DND-41 (cell line): ENCODE data around the gene MMP14.
"Not testable (repeated sequence)": the region's sequence is repeated elsewhere in the genome, so short reads cannot be mapped to it uniquely, and the experiment has no call there.

Source experiments
- ATAC-seq: fragments of 200-7000 bp; cut with Tn5 transposase; 3 replicates; pipeline ENCODE4 v1.9.1; 2021; ENCODE audit warnings: low read depth; ENCODE audit not compliant: insufficient read depth
- DNase-seq: peaks from one replicate; pipeline ENCODE4 v3.0.0-alpha.2; 2020
- H2AFZ ChIP-seq: 2 replicates; pipeline ENCODE4 v1.6.0; 2012; ENCODE audit warnings: low read depth, low read length
- H3K27ac ChIP-seq: 2 replicates; pipeline ENCODE4 v1.5.1; 2012; ENCODE audit warnings: low read length, inconsistent platforms
- H3K27me3 ChIP-seq: fragments of 200-600 bp; sonication (generic); 2 replicates; pipeline ENCODE4 v1.6.0; 2012; ENCODE audit warnings: low read length, mild to moderate bottlenecking, inconsistent platforms; ENCODE audit not compliant: insufficient read depth, poor library complexity
- H3K36me3 ChIP-seq: 2 replicates; pipeline ENCODE4 v1.5.1; 2012; ENCODE audit warnings: low read length, inconsistent platforms; ENCODE audit not compliant: insufficient read depth
- H3K4me1 ChIP-seq: 2 replicates; pipeline ENCODE4 v1.5.1; 2012; ENCODE audit warnings: mild to moderate bottlenecking, low read length; ENCODE audit not compliant: insufficient read depth
- H3K4me2 ChIP-seq: 2 replicates; pipeline ENCODE4 v1.6.0; 2012; ENCODE audit warnings: mild to moderate bottlenecking, moderate library complexity, low read length, inconsistent platforms; ENCODE audit not compliant: insufficient read depth
- H3K4me3 ChIP-seq, 2 experiments: fragments of 200-600 bp in 1 of 2; shearing (Covaris generic) in 1 of 2; 2 replicates each; pipeline ENCODE4 v1.5.1; 2012 to 2016; ENCODE audit warnings: inconsistent platforms in 2 of 2, low read length in 2 of 2, mild to moderate bottlenecking in 2 of 2, low read depth in 1 of 2, moderate library complexity in 1 of 2
- H3K79me2 ChIP-seq: 2 replicates; pipeline ENCODE4 v1.6.0; 2012; ENCODE audit warnings: low read length, inconsistent platforms; ENCODE audit not compliant: insufficient read depth
- H3K9ac ChIP-seq: 2 replicates; pipeline ENCODE4 v1.6.0; 2012; ENCODE audit warnings: low read depth, mild to moderate bottlenecking, inconsistent platforms, low read length, moderate library complexity
- H3K9me3 ChIP-seq: 2 replicates; pipeline ENCODE4 v1.5.1; 2012; ENCODE audit warnings: low read length, moderate library complexity, mild to moderate bottlenecking, inconsistent platforms; ENCODE audit not compliant: insufficient read depth, severe bottlenecking
- H4K20me1 ChIP-seq: 2 replicates; pipeline ENCODE4 v1.6.0; 2012; ENCODE audit warnings: low read length; ENCODE audit not compliant: insufficient read depth
- EZH2 ChIP-seq: IDR thresholded peaks from 3 replicates; pipeline ENCODE4 v1.6.1; 2012; ENCODE audit warnings: borderline replicate concordance, low read depth, mild to moderate bottlenecking, moderate library complexity, low read length, inconsistent platforms; ENCODE audit not compliant: severe bottlenecking
- TF ChIP-seq, protein P1 (sequence below): IDR thresholded peaks from 2 replicates; pipeline ENCODE4 v1.5.1; 2012; ENCODE audit warnings: borderline replicate concordance, low read length, moderate library complexity, mild to moderate bottlenecking; ENCODE audit not compliant: poor library complexity, severe bottlenecking; ENCODE audit errors: extremely low read depth

Gene MMP14

GRCh38 chr14:22848351-22849164 lies 12.2 kb downstream of the MMP14 start:
- Histone ChIP-seq H4K20me1 (peaks cover 16% of the 10 kb centered on the region), H3K4me2 (no peak overlapping the region), H3K27me3 (peaks cover 20% of the 10 kb centered on the region), H3K4me3 (no peak overlapping the region), H3K4me1 (peaks cover 8% of the 10 kb centered on the region), H3K9ac (no peak overlapping the region), H3K36me3 (no peaks in the 10 kb centered on the region), H3K79me2 (no peaks in the 10 kb centered on the region), H3K27ac (no peak overlapping the region), H2AFZ (no peak overlapping the region), H3K9me3 (no peaks in the 10 kb centered on the region)
- TF ChIP-seq, protein P1, sequence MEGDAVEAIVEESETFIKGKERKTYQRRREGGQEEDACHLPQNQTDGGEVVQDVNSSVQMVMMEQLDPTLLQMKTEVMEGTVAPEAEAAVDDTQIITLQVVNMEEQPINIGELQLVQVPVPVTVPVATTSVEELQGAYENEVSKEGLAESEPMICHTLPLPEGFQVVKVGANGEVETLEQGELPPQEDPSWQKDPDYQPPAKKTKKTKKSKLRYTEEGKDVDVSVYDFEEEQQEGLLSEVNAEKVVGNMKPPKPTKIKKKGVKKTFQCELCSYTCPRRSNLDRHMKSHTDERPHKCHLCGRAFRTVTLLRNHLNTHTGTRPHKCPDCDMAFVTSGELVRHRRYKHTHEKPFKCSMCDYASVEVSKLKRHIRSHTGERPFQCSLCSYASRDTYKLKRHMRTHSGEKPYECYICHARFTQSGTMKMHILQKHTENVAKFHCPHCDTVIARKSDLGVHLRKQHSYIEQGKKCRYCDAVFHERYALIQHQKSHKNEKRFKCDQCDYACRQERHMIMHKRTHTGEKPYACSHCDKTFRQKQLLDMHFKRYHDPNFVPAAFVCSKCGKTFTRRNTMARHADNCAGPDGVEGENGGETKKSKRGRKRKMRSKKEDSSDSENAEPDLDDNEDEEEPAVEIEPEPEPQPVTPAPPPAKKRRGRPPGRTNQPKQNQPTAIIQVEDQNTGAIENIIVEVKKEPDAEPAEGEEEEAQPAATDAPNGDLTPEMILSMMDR: no peak
- no peak for TF ChIP-seq EZH2
- DNase-seq (no peak), ATAC-seq (no peak)

GRCh38 chr14:22849212-22849819 lies 12.9 kb downstream of the MMP14 start:
- Histone ChIP-seq H3K4me3 (no peak overlapping the region), H3K27ac (no peak overlapping the region), H3K4me2 (no peak overlapping the region), H3K9me3 (no peaks in the 10 kb centered on the region), H4K20me1 (peaks cover 16% of the 10 kb centered on the region), H3K36me3 (no peaks in the 10 kb centered on the region), H3K27me3 (peaks cover 20% of the 10 kb centered on the region), H2AFZ (no peak overlapping the region), H3K9ac (no peak overlapping the region), H3K79me2 (no peaks in the 10 kb centered on the region), H3K4me1 (peaks cover 9% of the 10 kb centered on the region)
- DNase-seq: no peak
- no peak for ATAC-seq
- TF ChIP-seq EZH2: no peak

GRCh38 chr14:22850944-22851764 lies 14.8 kb downstream of the MMP14 start:
- Histone ChIP-seq H3K4me1 (peaks cover 9% of the 10 kb centered on the region), H3K4me3 (no peak overlapping the region), H3K27me3 (peaks cover 25% of the 10 kb centered on the region), H3K9me3 (no peaks in the 10 kb centered on the region), H2AFZ (no peak overlapping the region), H4K20me1 (peaks cover 16% of the 10 kb centered on the region), H3K9ac (no peak overlapping the region), H3K4me2 (no peak overlapping the region), H3K79me2 (no peaks in the 10 kb centered on the region), H3K27ac (no peak overlapping the region), H3K36me3 (no peaks in the 10 kb centered on the region)
- DNase-seq (no peak), ATAC-seq (no peak)
- TF ChIP-seq EZH2: no peak
- TF ChIP-seq, protein P1: no peak

DNA sequence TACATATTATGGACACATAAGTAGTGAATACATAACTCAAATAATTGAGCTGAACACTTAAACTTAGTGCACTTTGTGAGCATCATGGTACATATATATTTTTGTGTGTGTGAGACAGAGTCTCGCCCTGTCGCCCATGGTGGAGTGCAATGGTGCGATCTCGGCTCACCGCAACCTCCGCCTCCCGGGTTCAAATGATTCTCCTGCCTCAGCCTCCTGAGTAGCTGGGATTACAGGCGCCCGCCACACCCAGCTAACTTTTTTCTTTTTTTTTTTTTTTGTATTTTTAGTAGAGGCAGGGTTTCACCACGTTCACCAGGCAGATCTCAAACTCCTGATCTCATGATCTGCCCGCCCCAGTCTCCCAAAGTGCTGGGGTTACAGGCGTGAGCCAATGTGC lies 15.8 kb downstream of the MMP14 start:
- H3K36me3 ChIP-seq, H3K9me3 ChIP-seq, H3K79me2 ChIP-seq, H3K4me1 ChIP-seq, ATAC-seq, H3K27ac ChIP-seq, H3K9ac ChIP-seq, H3K4me2 ChIP-seq, H2AFZ ChIP-seq, DNase-seq, H3K4me3 ChIP-seq: not testable (repeated sequence)
- Histone ChIP-seq H3K27me3 (peaks cover 30% of the 10 kb centered on the region), H4K20me1 (peaks cover 16% of the 10 kb centered on the region)
